Sigmoid colon (tissue), 4 donors: ENCODE results near the gene PIWIL4.

Experiments used
- CTCF ChIP-seq, 4 experiments: fragments of 450-650 bp in 3 of 4; fragments of 200-600 bp in 1 of 4; IDR thresholded peaks; one replicate each; pipeline ENCODE4 v1.5.1; 2016 to 2019; ENCODE audit warnings: antibody characterized with exemption in 4 of 4, mild to moderate bottlenecking in 3 of 4, moderate library complexity in 2 of 4
- EP300 ChIP-seq, 4 donors: sonication (generic); formaldehyde crosslinking; IDR thresholded peaks; one replicate each; pipeline ENCODE4 v1.6.1; 2017; ENCODE audit warnings: antibody characterized with exemption in 4 of 4
- POLR2A ChIP-seq, 2 donors: fragments of 450-650 bp; IDR thresholded peaks; one replicate each; pipeline ENCODE4 v1.6.1; 2016; ENCODE audit warnings: antibody characterized with exemption in 2 of 2, mild to moderate bottlenecking in 2 of 2, moderate library complexity in 2 of 2
- POLR2AphosphoS5 ChIP-seq, 4 donors: sonication (generic); formaldehyde crosslinking; IDR thresholded peaks; one replicate each; pipeline ENCODE4 v1.6.1; 2017; ENCODE audit warnings: antibody characterized with exemption in 4 of 4

GRCh38 chr11:94652735-94653284 is 85.6 kb downstream of the PIWIL4 start:
- TF ChIP-seq CTCF (IDR thresholded peaks at IDR 0.05) (no peak), POLR2A (IDR thresholded peaks at IDR 0.05) (no peak), POLR2AphosphoS5 (IDR thresholded peaks at IDR 0.05) (no peak), EP300 (IDR thresholded peaks at IDR 0.05) (no peak)
